KMS-11 (cell line): ENCODE data around the gene INO80D.
"Not testable (repeated sequence)": the region's sequence is repeated elsewhere in the genome, so short reads cannot be mapped to it uniquely, and the experiment has no call there.

ENCODE experiments used
- H2AFZ ChIP-seq: fragments of 200-600 bp; sonication (generic); 2 replicates; pipeline ENCODE4 v1.6.1; 2016; ENCODE audit warnings: antibody characterized with exemption, mixed run types, low read depth
- H3K27ac ChIP-seq: fragments of 200-600 bp; sonication (generic); 2 replicates; pipeline ENCODE4 v1.6.1; 2016; ENCODE audit warnings: mild to moderate bottlenecking, mixed run types
- H3K27me3 ChIP-seq: fragments of 200-600 bp; sonication (generic); 2 replicates; pipeline ENCODE4 v1.6.1; 2017; ENCODE audit warnings: mild to moderate bottlenecking, low read depth, mixed run types, moderate library complexity; ENCODE audit not compliant: insufficient read depth
- H3K36me3 ChIP-seq: fragments of 200-600 bp; sonication (generic); 2 replicates; pipeline ENCODE4 v1.6.1; 2017; ENCODE audit warnings: mild to moderate bottlenecking, mixed run types; ENCODE audit not compliant: insufficient read depth
- H3K4me1 ChIP-seq: fragments of 200-600 bp; sonication (generic); 2 replicates; pipeline ENCODE4 v1.6.1; 2016; ENCODE audit warnings: mild to moderate bottlenecking, low read depth, mixed run types; ENCODE audit not compliant: poor library complexity, severe bottlenecking
- H3K4me2 ChIP-seq: fragments of 200-600 bp; sonication (generic); 2 replicates; pipeline ENCODE4 v1.7.0; 2016; ENCODE audit warnings: mild to moderate bottlenecking, mixed run types
- H3K4me3 ChIP-seq: fragments of 200-600 bp; sonication (generic); IDR thresholded peaks from 2 replicates; pipeline ENCODE4 v1.6.1; 2017; ENCODE audit warnings: low read depth, low read length, mixed read lengths; ENCODE audit not compliant: insufficient read depth
- H3K79me2 ChIP-seq: fragments of 200-600 bp; sonication (generic); 2 replicates; pipeline ENCODE4 v1.6.1; 2016; ENCODE audit warnings: low read depth, mixed run types; ENCODE audit not compliant: insufficient read depth
- H3K9ac ChIP-seq: fragments of 200-600 bp; sonication (generic); 2 replicates; pipeline ENCODE4 v1.6.1; 2016; ENCODE audit warnings: mild to moderate bottlenecking, mixed run types
- H4K20me1 ChIP-seq: fragments of 200-600 bp; sonication (generic); 2 replicates; pipeline ENCODE4 v1.6.1; 2016; ENCODE audit warnings: mild to moderate bottlenecking, mixed run types; ENCODE audit not compliant: insufficient read depth
- CTCF ChIP-seq: fragments of 200-600 bp; sonication (generic); conservative IDR thresholded peaks from 2 replicates; pipeline ENCODE4 v1.6.1; 2017; ENCODE audit warnings: low read depth, mild to moderate bottlenecking, antibody characterized with exemption, low read length, moderate library complexity, mixed read lengths

Gene INO80D

GRCh38 chr2:206028101-206028500, 57.9 kb downstream of the INO80D start:
- Histone ChIP-seq H4K20me1 (no peaks in the 10 kb centered on the region), H3K27ac (no peak overlapping the region), H3K4me1 (no peaks in the 10 kb centered on the region), H3K36me3 (no peaks in the 10 kb centered on the region), H3K4me3 (no peak overlapping the region), H3K79me2 (no peaks in the 10 kb centered on the region), H3K9ac (no peak overlapping the region), H2AFZ (no peak overlapping the region), H3K4me2 (no peak overlapping the region), H3K27me3 (no peaks in the 10 kb centered on the region)
- TF ChIP-seq CTCF, result no peak

GRCh38 chr2:206023183-206023582, 62.8 kb downstream of the INO80D start:
- Histone ChIP-seq H3K9ac (no peak overlapping the region), H3K27ac (no peak overlapping the region), H4K20me1 (no peaks in the 10 kb centered on the region), H2AFZ (no peak overlapping the region), H3K79me2 (no peaks in the 10 kb centered on the region), H3K4me1 (no peaks in the 10 kb centered on the region), H3K4me2 (no peak overlapping the region), H3K27me3 (no peaks in the 10 kb centered on the region), H3K36me3 (no peaks in the 10 kb centered on the region), H3K4me3 (no peak overlapping the region)
- no peak for TF ChIP-seq CTCF

- Histone ChIP-seq H3K36me3 (no peaks in the 10 kb centered on the region), H3K4me2 (no peak overlapping the region), H3K4me3 (no peak overlapping the region), H3K9ac (no peak overlapping the region), H2AFZ (no peak overlapping the region), H3K79me2 (no peaks in the 10 kb centered on the region), H3K4me1 (no peaks in the 10 kb centered on the region), H4K20me1 (no peaks in the 10 kb centered on the region), H3K27ac (no peak overlapping the region), H3K27me3 (no peaks in the 10 kb centered on the region)
- no peak for TF ChIP-seq CTCF
These were observed 65.8 kb downstream of the INO80D start for GRCh38 chr2:206020171-206020570.

- not testable (repeated sequence) for H3K9ac ChIP-seq, H3K4me1 ChIP-seq, H3K79me2 ChIP-seq, H3K36me3 ChIP-seq, H3K4me2 ChIP-seq, H4K20me1 ChIP-seq, H2AFZ ChIP-seq, H3K27ac ChIP-seq, H3K27me3 ChIP-seq, H3K4me3 ChIP-seq
These were observed 70.2 kb downstream of the INO80D start for GRCh38 chr2:206015746-206016145.

GRCh38 chr2:206011795-206012194, 74.2 kb downstream of the INO80D start:
- Histone ChIP-seq H2AFZ (no peak overlapping the region), H3K79me2 (no peaks in the 10 kb centered on the region), H3K27ac (no peak overlapping the region), H3K4me1 (no peaks in the 10 kb centered on the region), H3K36me3 (no peaks in the 10 kb centered on the region), H4K20me1 (no peaks in the 10 kb centered on the region), H3K4me3 (no peak overlapping the region), H3K9ac (no peak overlapping the region), H3K27me3 (no peaks in the 10 kb centered on the region), H3K4me2 (no peak overlapping the region)
- TF ChIP-seq CTCF, result no peak
